Stomach (tissue), 9 donors: ENCODE results near the gene CD2AP. TPM values are rescaled to one million over a fixed set of nuclear protein-coding genes. Genes with fewer than 3 reads are reported as not detected.

Experiments used
- DNase-seq, 2 donors: peaks; one replicate each; pipeline versions ENCODE4 v3.0.0 to v3.0.0-alpha.2; 2013 to 2019
- H3K27ac ChIP-seq, 5 donors: fragments of 200-600 bp in 4 of 5; sonication (generic) in 4 of 5; one replicate each; pipeline ENCODE4 v1.5.1; 2013 to 2019; ENCODE audit warnings: mild to moderate bottlenecking in 1 of 5, moderate library complexity in 1 of 5
- H3K27me3 ChIP-seq, 3 donors: fragments of 200-600 bp; sonication (generic); one replicate each; pipeline ENCODE4 v1.5.1; 2017 to 2019; ENCODE audit warnings: mixed run types in 1 of 3
- H3K36me3 ChIP-seq, 4 donors: fragments of 200-600 bp; sonication (generic); 1 replicate in 3 of 4; 2 replicates in 1 of 4; pipeline ENCODE4 v1.5.1; 2016 to 2019
- H3K4me1 ChIP-seq, 4 donors: fragments of 200-600 bp; sonication (generic); one replicate each; pipeline ENCODE4 v1.5.1; 2016 to 2019
- H3K4me3 ChIP-seq, 4 donors: fragments of 200-600 bp; sonication (generic) in 3 of 4; one replicate each; pipeline ENCODE4 v1.5.1; 2016 to 2019; ENCODE audit warnings: mild to moderate bottlenecking in 1 of 4
- H3K9me3 ChIP-seq, 4 donors: fragments of 200-600 bp; sonication (generic); one replicate each; pipeline ENCODE4 v1.5.1; 2016 to 2019
- EP300 ChIP-seq: sonication (generic); formaldehyde crosslinking; IDR thresholded peaks from one replicate; pipeline ENCODE4 v1.6.1; 2017; ENCODE audit warnings: antibody characterized with exemption
- POLR2A ChIP-seq, 4 donors: fragments of 450-650 bp; IDR thresholded peaks; one replicate each; pipeline ENCODE4 v1.6.1; 2016; ENCODE audit warnings: antibody characterized with exemption in 4 of 4, control low read depth in 2 of 4, mild to moderate bottlenecking in 1 of 4, moderate library complexity in 1 of 4
- POLR2AphosphoS5 ChIP-seq, 3 donors: sonication (generic); formaldehyde crosslinking; IDR thresholded peaks; one replicate each; pipeline ENCODE4 v1.6.1; 2016; ENCODE audit warnings: antibody characterized with exemption in 3 of 3
- WGBS, 5 donors: extraction: QIAGEN DNeasy Blood & Tissue Kit in 3 of 5; methylation state at CpG; one replicate each; pipeline versions ENCODE4 v1.1.5 to v1.1.7; 2013 to 2018; 5-methylcytosine and 5-hydroxymethylcytosine counted together
- intact Hi-C: fragments of 100-400 bp; cut with DNase I; formaldehyde crosslinking; loops from one replicate; pipeline ENCODE4 v1.15.1; 2023; ENCODE audit warnings: low total_unique reads
- polyA plus RNA-seq, 3 donors: library from polyadenylated mRNA; stranded (reverse); fragments of 200-250 nt; gene quantifications; one replicate each; pipeline ENCODE4 v1.2.3, GENCODE V29; 2013
- total RNA-seq, 5 donors: library from RNA; depleted of rRNA; stranded (reverse); fragments of >200 nt; gene quantifications; one replicate each; pipeline versions ENCODE4 v1.1.0 to v1.2.3, GENCODE V29; 2014 to 2016
- TF ChIP-seq, protein P1 (sequence below), 7 experiments: fragments of 450-650 bp in 4 of 7; fragments of 200-600 bp in 3 of 7; sonication (generic) in 3 of 7; IDR thresholded peaks; one replicate each; pipeline ENCODE4 v1.5.1; 2016 to 2019; ENCODE audit warnings: antibody characterized with exemption in 7 of 7, control low read depth in 2 of 7, mild to moderate bottlenecking in 1 of 7
- donor health status: healthy with polysubstance abuse.
- donor health status: Bipolar disorder and iron deficiency.
- donor health status: healthy.

CD2AP gene
- total and polyA plus RNA-seq, 8 donors = 10.3 to 118 (median 46.9) TPM

DNA sequence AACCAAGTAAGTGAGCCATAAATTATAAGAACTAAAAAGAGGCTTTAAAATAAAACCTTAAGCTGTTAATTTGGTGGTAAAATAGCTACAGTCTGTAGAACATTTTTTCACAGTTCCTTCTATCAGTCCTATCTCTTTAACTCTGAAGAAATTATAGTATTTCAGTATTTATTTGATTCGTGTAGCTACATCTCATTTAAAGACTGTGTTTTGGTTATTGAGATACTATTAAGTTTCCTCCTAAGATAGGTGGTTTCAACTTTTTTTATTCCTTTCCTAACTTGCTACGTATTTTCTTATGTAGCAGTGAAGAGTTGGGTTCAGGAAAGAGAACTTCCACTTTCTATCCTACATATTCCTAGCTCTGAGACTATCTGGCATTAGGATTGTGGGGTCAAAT is 97.2 kb downstream of the CD2AP start:
- WGBS, 5 donors = 92 to 98% (median 97%) methylated on average over 2 of the region's 2 CpGs
- intact Hi-C loops = no loop called here
- no peaks in the 10 kb centered on the region for H3K4me1 ChIP-seq
- no peak overlapping the region for H3K27ac ChIP-seq
- no peaks in the 10 kb centered on the region for H3K27me3 ChIP-seq
- no peaks in the 10 kb centered on the region for H3K9me3 ChIP-seq
- DNase-seq = no peak
- H3K36me3 ChIP-seq = peaks cover 0 to 46% (median 40%) of the 10 kb centered on the region in 4 donors
- no peak overlapping the region for H3K4me3 ChIP-seq
- no peak for TF ChIP-seq POLR2A (IDR thresholded peaks at IDR 0.05)

DNA sequence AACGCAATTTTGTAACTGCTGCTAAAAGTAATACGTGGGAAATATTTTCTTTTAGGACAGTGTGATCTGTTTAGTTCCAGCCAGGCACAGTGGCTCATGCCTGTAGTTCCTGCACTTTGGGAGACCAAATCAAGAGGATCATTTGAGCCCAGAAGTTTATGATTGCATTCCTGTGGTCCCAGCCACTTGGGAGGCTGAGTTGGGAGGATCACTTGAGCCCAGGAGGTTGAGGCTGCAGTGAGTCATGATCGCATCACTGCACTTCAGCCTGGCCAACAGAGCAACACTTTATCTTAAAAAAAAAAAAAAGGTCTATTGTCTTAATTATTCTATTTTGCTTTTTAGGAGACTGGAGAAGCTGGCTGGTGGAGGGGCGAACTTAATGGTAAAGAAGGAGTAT is 101.5 kb downstream of the CD2AP start:
- peaks cover 0 to 86% (median 74%) of the 10 kb centered on the region in 4 donors for H3K36me3 ChIP-seq
- intact Hi-C loops = no loop called here

DNA sequence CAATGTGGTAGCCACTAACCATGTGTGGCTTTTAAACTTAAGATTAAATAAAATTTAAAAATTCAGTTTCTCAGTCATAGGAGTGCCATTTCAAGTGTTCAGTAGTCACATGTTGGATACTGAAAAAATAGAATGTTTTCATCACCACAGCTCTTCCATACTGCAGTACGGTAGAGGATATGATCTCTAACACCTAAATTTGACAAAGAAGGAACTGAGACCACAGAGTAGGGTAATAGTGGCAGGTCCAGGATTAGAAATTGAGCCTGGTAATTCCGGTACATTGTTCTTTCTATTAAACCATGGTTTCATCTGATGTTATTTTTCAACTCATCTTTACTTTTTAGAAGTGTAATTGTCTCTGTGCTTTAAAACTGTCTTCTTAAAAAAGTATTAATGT is 104.0 kb downstream of the CD2AP start:
- Histone ChIP-seq H3K4me3 (no peak overlapping the region), H3K4me1 (no peaks in the 10 kb centered on the region), H3K9me3 (no peaks in the 10 kb centered on the region), H3K36me3 (peaks cover 0 to 92% (median 83%) of the 10 kb centered on the region in 4 donors), H3K27ac (no peak overlapping the region), H3K27me3 (no peaks in the 10 kb centered on the region)
- DNase-seq = no peak
- intact Hi-C loops = no loop called here
- TF ChIP-seq POLR2A (IDR thresholded peaks at IDR 0.05) = no peak
- TF ChIP-seq POLR2AphosphoS5 (IDR thresholded peaks at IDR 0.05) = no peak
- TF ChIP-seq, protein P1, sequence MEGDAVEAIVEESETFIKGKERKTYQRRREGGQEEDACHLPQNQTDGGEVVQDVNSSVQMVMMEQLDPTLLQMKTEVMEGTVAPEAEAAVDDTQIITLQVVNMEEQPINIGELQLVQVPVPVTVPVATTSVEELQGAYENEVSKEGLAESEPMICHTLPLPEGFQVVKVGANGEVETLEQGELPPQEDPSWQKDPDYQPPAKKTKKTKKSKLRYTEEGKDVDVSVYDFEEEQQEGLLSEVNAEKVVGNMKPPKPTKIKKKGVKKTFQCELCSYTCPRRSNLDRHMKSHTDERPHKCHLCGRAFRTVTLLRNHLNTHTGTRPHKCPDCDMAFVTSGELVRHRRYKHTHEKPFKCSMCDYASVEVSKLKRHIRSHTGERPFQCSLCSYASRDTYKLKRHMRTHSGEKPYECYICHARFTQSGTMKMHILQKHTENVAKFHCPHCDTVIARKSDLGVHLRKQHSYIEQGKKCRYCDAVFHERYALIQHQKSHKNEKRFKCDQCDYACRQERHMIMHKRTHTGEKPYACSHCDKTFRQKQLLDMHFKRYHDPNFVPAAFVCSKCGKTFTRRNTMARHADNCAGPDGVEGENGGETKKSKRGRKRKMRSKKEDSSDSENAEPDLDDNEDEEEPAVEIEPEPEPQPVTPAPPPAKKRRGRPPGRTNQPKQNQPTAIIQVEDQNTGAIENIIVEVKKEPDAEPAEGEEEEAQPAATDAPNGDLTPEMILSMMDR (IDR thresholded peaks at IDR 0.05) = no peak
- TF ChIP-seq EP300 = no peak
- 49 to 88% (median 76%) methylated on average over 2 of the region's 2 CpGs for WGBS, 5 donors

More for the DNA sequence above, 101.5 kb downstream of the CD2AP start:
- 92 to 100% (median 97%) methylated on average over 4 of the region's 4 CpGs for WGBS, 5 donors
- Histone ChIP-seq H3K27ac (no peak overlapping the region), H3K4me3 (no peak overlapping the region), H3K9me3 (no peaks in the 10 kb centered on the region), H3K27me3 (no peaks in the 10 kb centered on the region), H3K4me1 (no peaks in the 10 kb centered on the region)
- TF ChIP-seq, protein P1 (IDR thresholded peaks at IDR 0.05) = no peak
- TF ChIP-seq POLR2AphosphoS5 (IDR thresholded peaks at IDR 0.05) (no peak), POLR2A (IDR thresholded peaks at IDR 0.05) (no peak), EP300 (no peak)
- no peak for DNase-seq

DNA sequence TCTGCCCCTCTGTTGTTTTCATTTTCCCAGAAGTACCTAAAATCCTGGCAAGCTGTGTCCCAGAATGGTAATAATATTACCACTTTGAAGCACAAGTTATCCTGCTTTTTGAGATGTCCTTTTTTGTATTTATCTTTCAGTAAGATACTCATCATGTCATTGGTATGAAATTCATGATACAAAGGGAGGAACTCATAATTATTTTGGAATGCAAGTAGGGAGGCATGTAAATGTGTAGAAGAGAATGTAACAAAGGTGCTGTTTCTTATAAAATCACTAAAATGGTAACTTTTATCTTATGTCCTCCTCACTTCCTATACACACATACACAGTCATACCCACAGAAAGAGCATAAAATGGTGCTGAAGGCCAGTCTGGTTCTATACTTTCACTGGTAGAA is 109.9 kb downstream of the CD2AP start:
- no peaks in the 10 kb centered on the region for H3K9me3 ChIP-seq
- no peak overlapping the region for H3K27ac ChIP-seq
- DNase-seq = no peak
- H3K27me3 ChIP-seq = no peaks in the 10 kb centered on the region
- intact Hi-C loops = no loop called here
- H3K4me1 ChIP-seq = no peaks in the 10 kb centered on the region
- peaks cover 0 to 76% (median 62%) of the 10 kb centered on the region in 4 donors for H3K36me3 ChIP-seq
- TF ChIP-seq POLR2A (IDR thresholded peaks at IDR 0.05) (no peak), POLR2AphosphoS5 (IDR thresholded peaks at IDR 0.05) (no peak), EP300 (no peak)
- TF ChIP-seq, protein P1 (IDR thresholded peaks at IDR 0.05) = no peak
- no peak overlapping the region for H3K4me3 ChIP-seq

DNA sequence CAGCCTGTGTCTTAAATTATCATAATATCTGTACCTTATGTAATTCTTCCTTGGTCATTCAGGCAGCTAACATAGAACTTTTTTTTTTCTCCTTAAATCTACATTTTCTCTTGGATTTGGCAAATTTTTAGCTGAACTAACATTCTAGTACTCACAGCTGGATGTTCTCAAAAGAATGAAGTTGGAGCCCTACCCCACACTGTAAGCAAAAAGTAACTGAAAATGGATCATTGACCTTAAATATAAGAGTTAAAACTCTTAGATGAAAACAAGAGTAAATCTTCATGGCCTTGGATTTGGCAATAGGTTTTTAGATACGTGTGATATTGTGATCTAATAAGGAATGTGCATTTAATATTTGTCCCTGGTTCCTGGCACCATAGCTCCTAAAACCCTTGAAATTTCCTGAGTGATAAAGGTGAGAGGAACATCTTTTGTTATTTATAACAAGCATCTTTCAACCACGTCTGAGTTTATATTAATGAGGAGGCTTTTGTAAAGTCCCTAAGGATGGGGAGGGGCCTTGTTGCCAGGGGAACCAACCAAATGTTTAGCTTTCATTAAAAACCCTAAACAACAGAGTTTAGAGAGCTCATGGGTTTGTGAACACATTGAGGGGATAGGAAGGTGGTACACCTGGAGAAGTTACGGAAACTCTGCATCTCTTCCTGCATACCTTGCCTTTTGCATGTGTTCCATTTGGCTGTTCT is 114.7 kb downstream of the CD2AP start:
- Histone ChIP-seq H3K27me3 (no peaks in the 10 kb centered on the region), H3K27ac (no peak overlapping the region), H3K4me1 (no peaks in the 10 kb centered on the region), H3K4me3 (no peak overlapping the region), H3K9me3 (no peaks in the 10 kb centered on the region), H3K36me3 (peaks cover 5 to 62% (median 50%) of the 10 kb centered on the region in 4 donors)
- WGBS, 5 donors = 69 to 82% (median 75%) methylated on average over 3 of the region's 3 CpGs
- TF ChIP-seq, protein P1 (IDR thresholded peaks at IDR 0.05) = no peak
- TF ChIP-seq POLR2AphosphoS5 (IDR thresholded peaks at IDR 0.05) = no peak
- DNase-seq = peak in 1 of 2 donors; percentile 54
- intact Hi-C loops = no loop called here
